Measurements from ENCODE around the gene ALK.

- TF ChIP-seq CTCF (IDR thresholded peaks at IDR 0.05): no peak
- no peak for TF ChIP-seq POLR2A (IDR thresholded peaks at IDR 0.05)
Observed at GRCh38 chr2:29819570-29819969, 101.8 kb downstream of the ALK start.
